ENCODE measurements around the gene RAB1B. TPM values are rescaled to one million over a fixed set of nuclear protein-coding genes. Genes with fewer than 3 reads are reported as not detected.

The RAB1B gene
- total RNA-seq = 65.0 and 70.5 TPM in 2 replicates

DNA sequence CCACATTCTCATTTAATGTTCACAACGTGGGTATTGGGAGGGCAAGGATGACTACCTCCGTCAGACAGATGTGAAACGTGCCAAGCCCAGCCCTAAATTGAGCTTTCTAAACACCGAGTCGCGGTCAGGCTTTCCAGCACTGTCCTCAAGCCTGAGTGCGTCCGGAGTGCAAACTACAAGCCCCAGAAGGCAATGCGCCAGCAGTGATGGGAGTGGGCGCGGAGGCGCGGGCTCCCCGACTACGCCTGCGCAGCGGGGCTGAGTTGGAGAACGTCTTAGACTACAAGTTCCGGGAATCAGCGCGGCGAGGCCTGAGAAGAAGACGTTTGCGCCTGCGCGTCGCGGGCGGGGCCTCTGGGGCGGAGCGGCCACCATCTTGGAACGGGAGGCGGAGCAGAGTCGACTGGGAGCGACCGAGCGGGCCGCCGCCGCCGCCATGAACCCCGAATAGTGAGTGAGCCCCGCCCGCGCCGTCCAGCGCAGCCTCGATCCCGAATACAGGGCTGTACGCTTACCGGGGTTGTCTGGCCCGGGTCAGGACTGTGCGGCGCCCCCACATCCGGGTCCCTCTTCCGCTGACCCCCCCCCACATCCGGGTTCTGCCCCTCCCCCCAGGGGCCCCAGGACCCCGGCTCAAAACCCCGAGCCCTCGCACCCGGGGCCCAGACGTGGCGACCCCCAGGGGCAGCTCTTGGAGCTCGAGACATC, at the start of gene RAB1B:
TSS of gene RAB1B (plus strand) at position 396 of the 708 bp plus-strand sequence. CDS start at position 437, 41 bp downstream.

DNA sequence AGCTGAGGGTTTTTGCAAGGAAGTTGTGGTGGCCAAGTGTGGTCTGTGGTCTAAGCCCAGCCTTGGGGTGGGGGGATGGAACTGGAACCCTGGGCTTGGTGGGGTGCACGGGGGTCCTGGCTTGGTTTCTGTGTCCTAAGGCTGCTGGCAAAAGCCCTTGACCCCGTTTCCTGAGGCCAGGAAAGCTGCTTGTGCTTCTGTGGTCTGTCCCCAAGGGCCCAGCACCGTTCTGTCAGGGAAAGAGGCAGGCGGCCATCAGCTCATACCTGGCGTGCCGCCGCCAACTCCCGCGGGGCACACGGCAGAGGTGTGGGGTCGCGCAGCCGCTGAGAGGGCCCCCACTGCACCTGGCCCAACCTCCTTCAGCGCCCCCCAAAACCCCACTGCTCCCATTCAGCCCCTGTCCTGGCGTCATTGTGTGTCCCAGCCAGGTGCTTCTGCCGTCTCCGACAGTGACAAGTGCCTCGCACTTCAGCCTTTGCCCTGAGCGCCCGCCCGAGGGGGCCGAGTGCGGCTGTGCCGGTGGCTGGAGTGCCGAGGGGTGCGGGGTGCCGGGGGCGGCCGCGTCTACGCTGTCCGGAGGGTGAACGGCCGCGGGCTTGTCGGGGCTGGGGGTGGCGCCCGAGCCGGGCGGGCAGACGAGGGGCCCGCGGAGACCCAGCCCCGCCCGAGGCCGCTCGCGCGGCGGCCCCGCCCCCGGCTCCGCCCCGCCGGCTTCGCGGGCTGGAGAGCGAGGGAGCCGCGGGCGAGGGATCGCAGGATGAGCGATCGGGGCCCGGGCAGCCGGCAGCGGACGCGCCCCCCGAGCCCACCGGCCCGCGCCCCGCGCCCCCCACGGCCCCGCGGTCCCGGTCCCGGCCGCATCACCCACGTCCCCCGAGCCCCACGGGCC, 9.3 kb downstream of the RAB1B start, which contains the start of gene CNIH2:
TSS of gene CNIH2 (plus strand) at position 705 of the 892 bp plus-strand sequence. CDS start 282 bp downstream, outside the sequence.

DNA sequence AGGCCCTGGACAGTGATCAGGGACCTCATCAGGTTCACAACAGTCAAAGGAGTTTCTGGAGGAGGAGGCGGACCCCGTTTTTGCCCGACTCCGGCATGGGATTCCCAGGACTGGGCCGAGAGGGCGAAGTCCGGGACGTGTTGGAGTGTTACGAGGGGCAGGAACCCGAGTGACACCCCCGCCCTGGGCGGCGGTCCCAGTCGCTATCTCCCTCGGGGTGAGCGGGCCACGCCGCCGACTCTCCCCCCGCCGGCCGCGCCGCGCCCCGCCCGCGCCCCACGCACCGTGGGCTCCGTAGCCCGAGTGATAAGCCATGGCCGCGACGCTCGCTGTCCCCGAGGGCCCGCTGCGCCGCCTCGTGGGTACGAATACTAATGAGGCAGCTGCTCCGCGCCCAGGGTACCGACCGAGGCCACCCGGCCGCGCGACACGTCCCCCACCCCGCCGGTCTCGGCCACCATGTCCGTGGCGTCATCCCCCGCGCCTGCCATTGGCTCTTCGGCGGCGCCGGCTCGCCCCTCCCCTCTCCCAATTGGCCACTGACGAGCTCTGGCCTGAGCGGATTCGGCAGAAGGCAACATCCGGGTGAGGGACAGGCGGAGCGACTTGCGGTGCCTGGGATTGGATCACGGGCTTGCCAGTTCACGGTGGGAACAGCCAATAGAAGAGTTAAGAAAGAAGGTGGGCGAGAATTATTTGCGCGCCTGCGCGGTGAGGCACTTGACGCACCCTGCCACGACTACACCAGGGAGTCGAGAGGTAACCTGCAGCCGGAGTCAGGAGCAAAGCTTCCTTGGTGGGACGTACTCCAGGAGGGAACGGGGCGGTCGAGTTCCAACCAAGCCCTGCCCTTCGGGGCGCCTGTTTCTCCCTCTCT, 20.5 kb downstream of the RAB1B start, which contains the start of gene YIF1A:
TSS of gene YIF1A (minus strand) at position 473 of the 877 bp plus-strand sequence. CDS start at position 315, 158 bp downstream.

DNA sequence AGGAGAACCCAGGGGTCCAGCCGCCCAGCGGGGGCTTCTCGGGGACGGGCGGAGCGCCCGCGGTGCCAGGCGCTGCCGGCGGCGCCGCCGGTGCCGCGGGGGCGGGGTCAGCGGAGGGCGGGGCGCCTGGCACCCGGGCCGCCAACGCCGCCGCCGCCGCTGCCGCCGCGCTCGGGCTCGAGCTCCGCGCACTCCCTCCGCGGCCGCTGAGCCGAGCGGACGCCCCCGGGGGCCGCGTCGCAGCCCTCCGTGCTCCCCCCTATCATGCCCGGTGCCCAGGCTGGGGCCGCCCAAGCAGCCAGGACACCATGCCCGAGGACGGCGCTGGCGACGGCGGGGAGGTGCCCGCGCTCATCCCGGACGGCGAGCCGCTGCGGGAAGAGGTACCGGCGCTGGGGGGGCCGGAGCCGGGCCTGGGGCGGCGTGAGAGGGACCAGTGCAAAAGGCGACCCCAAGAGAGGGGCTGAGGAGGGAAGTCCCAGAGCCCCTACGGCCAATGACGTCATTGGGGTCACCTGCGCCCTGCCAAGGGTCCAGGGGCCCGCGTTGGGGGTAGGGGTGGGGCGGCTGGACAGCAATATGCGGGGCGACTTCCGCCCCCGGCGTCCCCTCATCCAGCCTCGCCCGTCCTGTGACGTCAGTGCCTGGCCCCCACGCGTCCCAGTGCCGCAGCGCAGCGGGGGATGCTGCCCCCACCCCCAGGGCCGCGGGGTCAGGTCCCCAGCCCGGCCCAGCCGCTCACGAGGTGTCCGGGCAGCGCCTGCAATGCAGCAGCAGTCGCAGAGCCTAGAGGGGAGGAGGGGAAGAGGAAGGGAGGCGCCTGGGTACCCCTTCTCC, 23.5 kb downstream of the RAB1B start, which contains the start of gene TMEM151A:
TSS of gene TMEM151A (plus strand) at position 189 of the 837 bp plus-strand sequence. CDS start at position 309, 120 bp downstream.

DNA sequence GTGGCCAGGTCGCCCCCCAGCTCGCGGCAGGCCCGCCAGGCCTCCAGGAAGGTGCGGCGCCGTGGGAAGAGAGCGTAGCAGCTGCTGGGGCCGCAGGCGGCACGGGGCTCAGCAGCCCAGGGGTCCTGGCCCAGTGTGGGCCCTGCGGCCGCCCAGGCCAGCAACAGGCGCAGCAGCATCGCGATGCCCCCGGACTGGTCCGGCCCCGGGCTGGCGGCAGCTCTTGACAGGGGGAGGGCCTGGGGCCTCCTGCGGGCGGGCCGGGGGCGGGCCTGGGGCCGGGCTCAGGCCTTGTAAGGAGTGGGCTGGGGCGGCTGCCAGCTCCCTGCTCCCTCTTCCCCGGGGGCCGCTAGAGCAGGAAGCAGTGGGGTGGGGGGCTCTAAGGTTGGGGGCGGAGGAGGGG, 48.4 kb downstream of the RAB1B start, which contains the start of gene CD248:
TSS of gene CD248 (minus strand) at position 196 of the 403 bp plus-strand sequence. CDS start at position 179, 17 bp downstream.

Other genes starting within 250 kb of the RAB1B start
- under 0.01 and 0.61 TPM in 2 replicates for gene CATSPER1, start 242.2 kb upstream of the RAB1B start, total RNA-seq
- gene GAL3ST3, start 219.5 kb upstream of the RAB1B start, total RNA-seq = not detected in 2 replicates
- gene SF3B2, start 216.3 kb upstream of the RAB1B start, total RNA-seq = 99.4 and 114 TPM in 2 replicates
- gene PACS1, start 198.4 kb upstream of the RAB1B start, total RNA-seq = 12.7 and 17.8 TPM in 2 replicates
- 15.2 and 19.5 TPM in 2 replicates for gene KLC2, start 10.9 kb upstream of the RAB1B start, total RNA-seq
- gene CNIH2, start 9.5 kb downstream of the RAB1B start, total RNA-seq = not detected in 2 replicates
- 193 and 255 TPM in 2 replicates for gene YIF1A, start 20.5 kb downstream of the RAB1B start, total RNA-seq
- not detected in 2 replicates for gene TMEM151A, start 23.3 kb downstream of the RAB1B start, total RNA-seq
- gene CD248, start 48.4 kb downstream of the RAB1B start, total RNA-seq = 0.65 and 1.2 TPM in 2 replicates
- 4.9 and 8.1 TPM in 2 replicates for gene RIN1, start 67.8 kb downstream of the RAB1B start, total RNA-seq
- 75.7 and 89.8 TPM in 2 replicates for gene BRMS1, start 76.5 kb downstream of the RAB1B start, total RNA-seq
- 35.4 and 36.5 TPM in 2 replicates for gene B4GAT1, start 79.0 kb downstream of the RAB1B start, total RNA-seq
- 0.76 and 0.97 TPM in 2 replicates for gene SLC29A2, start 103.1 kb downstream of the RAB1B start, total RNA-seq
- gene NPAS4, start 152.4 kb downstream of the RAB1B start, total RNA-seq = not detected in 2 replicates
- gene MRPL11, start 170.2 kb downstream of the RAB1B start, total RNA-seq = 55.9 and 81.8 TPM in 2 replicates
- gene PELI3, start 198.3 kb downstream of the RAB1B start, total RNA-seq = 2.9 and 3.2 TPM in 2 replicates
- 50.8 and 58.8 TPM in 2 replicates for gene DPP3, start 211.8 kb downstream of the RAB1B start, total RNA-seq
- 17.9 and 23.4 TPM in 2 replicates for gene BBS1, start 242.0 kb downstream of the RAB1B start, total RNA-seq

All from epithelial cell of umbilical artery (primary cell).